Spleen (tissue), 11 donors: ENCODE data around the gene WDR62. TPM values are rescaled to one million over a fixed set of nuclear protein-coding genes. Genes with fewer than 3 reads are reported as not detected.
A peak's percentile ranks its signal among the peaks of the same experiment; 100 is the strongest.

ENCODE experiments used
- DNase-seq: peaks from one replicate; pipeline ENCODE4 v3.0.0-alpha.2; 2020
- H3K27ac ChIP-seq, 8 donors: fragments of 200-600 bp; sonication (generic) in 7 of 8; 1 replicate in 4 of 8; 2 replicates in 4 of 8; pipeline versions ENCODE4 v1.5.0 to v1.8.0; 2016 to 2021; ENCODE audit warnings: inconsistent platforms in 4 of 8, mild to moderate bottlenecking in 4 of 8, moderate library complexity in 1 of 8
- H3K27me3 ChIP-seq, 7 donors: fragments of 200-600 bp; sonication (generic) in 6 of 7; replicated peaks in 1 of 7; 1 replicate in 4 of 7; 2 replicates in 3 of 7; pipeline versions ENCODE4 v1.5.0 to v1.8.0; 2016 to 2021; ENCODE audit warnings: inconsistent platforms in 3 of 7, mild to moderate bottlenecking in 1 of 7
- H3K36me3 ChIP-seq, 6 donors: fragments of 200-600 bp; sonication (generic) in 5 of 6; 1 replicate in 4 of 6; 2 replicates in 2 of 6; pipeline versions ENCODE4 v1.5.0 to v1.8.0; 2016 to 2021; ENCODE audit warnings: inconsistent platforms in 2 of 6
- H3K4me1 ChIP-seq, 6 donors: fragments of 200-600 bp; sonication (generic) in 5 of 6; 1 replicate in 3 of 6; 2 replicates in 3 of 6; pipeline versions ENCODE4 v1.5.0 to v1.8.0; 2016 to 2021; ENCODE audit warnings: inconsistent platforms in 3 of 6
- H3K4me3 ChIP-seq, 8 donors: fragments of 200-600 bp; sonication (generic) in 7 of 8; 1 replicate in 4 of 8; 2 replicates in 4 of 8; pipeline versions ENCODE4 v1.5.0 to v1.8.0; 2016 to 2021; ENCODE audit warnings: inconsistent platforms in 4 of 8, mild to moderate bottlenecking in 4 of 8, moderate library complexity in 2 of 8
- H3K9me3 ChIP-seq, 8 donors: fragments of 200-600 bp; sonication (generic) in 7 of 8; 1 replicate in 4 of 8; 2 replicates in 4 of 8; pipeline versions ENCODE4 v1.5.0 to v1.8.0; 2016 to 2021; ENCODE audit warnings: inconsistent platforms in 4 of 8
- CTCF ChIP-seq, 11 experiments: fragments of 200-600 bp in 7 of 11; fragments of 450-650 bp in 4 of 11; sonication (generic) in 4 of 11; IDR thresholded peaks in 8 of 11; conservative IDR thresholded peaks in 3 of 11; 1 replicate in 7 of 11; 2 replicates in 4 of 11; pipeline versions ENCODE4 v1.4.0 to v1.8.0; 2016 to 2021; ENCODE audit warnings: antibody characterized with exemption in 11 of 11, inconsistent platforms in 4 of 11, mild to moderate bottlenecking in 1 of 11
- POLR2A ChIP-seq, 3 donors: fragments of 450-650 bp; IDR thresholded peaks; one replicate each; pipeline ENCODE4 v1.5.1; 2017; ENCODE audit warnings: antibody characterized with exemption in 3 of 3, mild to moderate bottlenecking in 1 of 3
- POLR2AphosphoS5 ChIP-seq, 3 donors: sonication (generic); formaldehyde crosslinking; IDR thresholded peaks; one replicate each; pipeline ENCODE4 v1.5.1; 2017; ENCODE audit warnings: antibody characterized with exemption in 3 of 3
- WGBS, 5 donors: extraction: QIAGEN DNeasy Blood & Tissue Kit in 3 of 5; methylation state at CpG; one replicate each; pipeline versions ENCODE4 v1.1.5 to v1.1.7; 2013 to 2018; 5-methylcytosine and 5-hydroxymethylcytosine counted together
- intact Hi-C: fragments of 100-400 bp; cut with DNase I; formaldehyde crosslinking; loops from one replicate; pipeline ENCODE4 v1.15.0; 2023; ENCODE audit warnings: low total_unique reads
- polyA plus RNA-seq, 3 donors: library from polyadenylated mRNA; stranded (reverse); fragments of 200-250 nt; gene quantifications; one replicate each; pipeline ENCODE4 v1.2.1, GENCODE V29; 2013
- total RNA-seq, 7 donors: library from RNA; depleted of rRNA in 3 of 7; stranded (reverse); fragments of >200 nt in 3 of 7; fragmentation: NEBNext Ultra II Directional in 4 of 7; extraction: Animal tissue kit (Norgen Biotek cat#: 25700) in 4 of 7; gene quantifications; one replicate each; pipeline versions ENCODE4 v1.1.0 to v1.2.1, GENCODE V29; 2016 to 2021
- donor health status: healthy with polysubstance abuse.
- donor health status: DM: no; HTN: no; CAD: no; lungs with moderate emphysema.
- donor health status: DM: no; HTN: no; CAD: no.
- donor health status: Bipolar disorder and iron deficiency.
- donor health status: healthy.
- donor health status: DM: no; HTN: no; CAD: no.
- donor health status: DM: yes; HTN: yes; CAD: no.

WDR62 gene
- total and polyA plus RNA-seq, 10 donors: 1.3 to 5.2 (median 2.2) TPM

- H3K9me3 ChIP-seq: no peaks in the 10 kb centered on the region
- peak overlapping the region; percentile 61 to 98 (median 96) for H3K27ac ChIP-seq
- TF ChIP-seq POLR2A (IDR thresholded peaks at IDR 0.05): no peak
- no peak for TF ChIP-seq POLR2AphosphoS5 (IDR thresholded peaks at IDR 0.05)
- TF ChIP-seq CTCF (IDR thresholded peaks at IDR 0.05 in 8 of 11, conservative IDR thresholded peaks at IDR 0.05 in 3 of 11): no peak
- H3K4me1 ChIP-seq: peaks cover 10 to 55% (median 31%) of the 10 kb centered on the region in 6 donors
- H3K36me3 ChIP-seq: peaks cover 0 to 26% (median 20%) of the 10 kb centered on the region in 6 donors
- DNase-seq: no peak
- intact Hi-C loops: no loop called here
- H3K27me3 ChIP-seq: no peaks in the 10 kb centered on the region
- H3K4me3 ChIP-seq: peak overlapping the region in 7 of 8 donors; percentile 62 to 90 (median 82)
- 57 to 66% (median 63%) methylated on average over 7 of the region's 7 CpGs for WGBS, 5 donors
Observed at GRCh38 chr19:36139120-36139472, 84.4 kb downstream of the WDR62 start.

- Histone ChIP-seq H3K36me3 (peaks cover 0 to 32% (median 26%) of the 10 kb centered on the region in 6 donors), H3K27me3 (no peaks in the 10 kb centered on the region), H3K4me1 (peaks cover 10 to 55% (median 31%) of the 10 kb centered on the region in 6 donors), H3K9me3 (no peaks in the 10 kb centered on the region), H3K27ac (peak within 1 kb of the TSS; percentile 61 to 98 (median 96)), H3K4me3 (peak within 1 kb of the TSS; percentile 62 to 90 (median 83))
- DNase-seq: peak; percentile 99
- intact Hi-C loops: no loop called here
- WGBS, 5 donors: 0 to 2% (median 0%) methylated on average over 13 to 75 of the region's 75 CpGs
- TF ChIP-seq POLR2A (IDR thresholded peaks at IDR 0.05) (peak in 2 of 3 donors; percentile 53 to 83), CTCF (IDR thresholded peaks at IDR 0.05 in 8 of 11, conservative IDR thresholded peaks at IDR 0.05 in 3 of 11) (peak in 3 of 11 experiments; percentile 9 to 34 (median 16)), POLR2AphosphoS5 (IDR thresholded peaks at IDR 0.05) (peak; percentile 93 to 98 (median 97))
Observed at GRCh38 chr19:36139473-36140303, 85.0 kb downstream of the WDR62 start, which contains the start of gene CAPNS1. Gene CAPNS1 (plus strand): TSS chr19:36140066. CDS start chr19:36141012, 946 bp downstream.

- WGBS, 5 donors: 0% methylated on average over 27 to 31 of the region's 31 CpGs
- H3K4me3 ChIP-seq: peak overlapping the region; percentile 62 to 90 (median 83)
- H3K27ac ChIP-seq: peak overlapping the region; percentile 61 to 98 (median 96)
- no peaks in the 10 kb centered on the region for H3K27me3 ChIP-seq
- intact Hi-C loops: no loop called here
- no peak for DNase-seq
- H3K9me3 ChIP-seq: no peaks in the 10 kb centered on the region
- H3K4me1 ChIP-seq: peaks cover 10 to 55% (median 31%) of the 10 kb centered on the region in 6 donors
- TF ChIP-seq CTCF (IDR thresholded peaks at IDR 0.05 in 8 of 11, conservative IDR thresholded peaks at IDR 0.05 in 3 of 11) (no peak), POLR2A (IDR thresholded peaks at IDR 0.05) (no peak), POLR2AphosphoS5 (IDR thresholded peaks at IDR 0.05) (no peak)
- H3K36me3 ChIP-seq: peaks cover 0 to 40% (median 32%) of the 10 kb centered on the region in 6 donors
Observed at GRCh38 chr19:36140304-36141038, 85.8 kb downstream of the WDR62 start.
